Measurements from ENCODE around the gene CASD1. TPM values are rescaled to one million over a fixed set of nuclear protein-coding genes. Genes with fewer than 3 reads are reported as not detected.
A peak's percentile ranks its signal among the peaks of the same experiment; 100 is the strongest.

The CASD1 gene
- total and polyA plus RNA-seq, 2 donors, result 20.2 to 34.2 TPM

DNA sequence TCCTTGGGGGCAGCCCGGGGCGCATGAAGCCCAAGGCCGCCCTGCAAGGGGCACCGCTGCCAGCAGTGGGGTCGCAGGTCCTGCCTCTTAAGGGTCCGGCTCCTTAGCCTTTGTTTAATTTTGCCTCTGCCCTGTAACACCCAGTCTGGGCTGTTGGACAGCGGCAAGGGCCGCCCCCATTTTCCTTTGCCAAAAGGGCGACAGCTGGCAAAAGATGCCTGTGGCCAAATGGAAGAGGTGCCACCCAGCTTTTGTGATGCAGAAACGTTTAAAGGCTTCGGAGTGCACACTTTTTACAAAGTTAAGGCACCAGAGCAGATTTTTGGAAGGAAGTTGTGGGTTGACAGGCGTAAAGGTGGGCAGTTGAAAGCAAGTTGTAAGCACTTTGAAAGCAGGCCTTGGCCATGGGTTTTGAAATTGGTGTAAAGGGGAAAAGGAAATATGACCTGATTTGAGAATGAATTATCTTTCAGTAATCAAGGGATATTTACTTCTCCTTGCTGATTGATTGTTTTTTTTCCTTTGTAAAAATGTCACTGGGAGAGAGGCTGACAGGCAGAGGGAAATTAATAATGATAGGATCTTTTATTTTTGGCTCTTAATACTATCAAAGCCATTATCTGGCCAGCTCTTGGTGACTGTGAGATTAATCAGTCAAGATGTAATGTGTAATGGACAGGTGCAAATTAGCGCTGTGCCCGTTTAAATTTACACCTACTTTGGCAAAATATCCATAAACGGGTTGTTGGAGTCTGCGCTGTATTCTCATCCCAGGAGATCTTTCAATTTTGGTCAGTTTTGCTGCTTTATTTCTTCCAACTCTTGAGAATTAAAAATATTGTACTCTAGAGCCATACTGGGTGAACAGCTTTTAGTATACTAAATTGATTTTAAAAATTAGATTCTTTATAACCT, 1.2 kb downstream of the CASD1 start:
- Histone ChIP-seq H3K27me3 (ENCODE audit: control insufficient read depth in 2 of 2, insufficient read depth in 1 of 2, low read length in 1 of 2) (no peaks in the 10 kb centered on the region), H3K9me3 (ENCODE audit: control insufficient read depth in 2 of 2, insufficient read depth in 1 of 2, low read length in 1 of 2) (peaks cover 0 to 3% of the 10 kb centered on the region in 2 donors), H3K27ac (ENCODE audit: low read depth in 1 of 2, low read length in 1 of 2) (peak overlapping the region; percentile 89 to 90), H3K4me3 (ENCODE audit: low read length in 2 of 2) (peak overlapping the region; percentile 78 to 86), H3K36me3 (ENCODE audit: control insufficient read depth in 2 of 2, insufficient read depth in 2 of 2, low read length in 1 of 2) (no peaks in the 10 kb centered on the region), H3K4me1 (ENCODE audit: control insufficient read depth in 2 of 2, insufficient read depth in 2 of 2, low read length in 2 of 2) (peaks cover 11 to 18% of the 10 kb centered on the region in 2 donors)
- 21% methylated on average over 16 of the region's 16 CpGs for WGBS
- peak; percentile 31 to 80 (median 43) for DNase-seq (ENCODE audit: low read depth in 6 of 9, low spot score in 9 of 9)

DNA sequence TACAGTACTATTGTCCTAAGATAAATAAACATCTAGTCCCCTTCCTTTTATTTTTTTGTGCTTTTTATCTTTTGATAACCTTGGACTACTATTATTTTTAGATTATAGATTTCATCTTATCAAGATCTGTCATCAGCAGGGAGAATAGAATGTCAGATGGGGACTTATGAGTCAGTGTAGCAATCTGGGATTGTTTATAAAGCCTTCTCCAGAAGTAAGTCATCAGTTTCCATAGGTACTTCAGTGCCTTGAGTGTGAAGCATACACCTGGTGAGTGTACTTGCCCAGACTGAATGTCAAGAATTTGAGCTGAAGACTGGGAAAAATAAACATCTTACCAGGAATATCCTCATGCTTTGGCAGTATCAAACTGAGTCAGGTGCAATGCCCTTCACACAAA, 2.1 kb downstream of the CASD1 start:
- H3K27ac ChIP-seq (ENCODE audit: low read depth in 1 of 2, low read length in 1 of 2), result no peak overlapping the region
- DNase-seq (ENCODE audit: low read depth in 6 of 9, low spot score in 9 of 9), result no peak

DNA sequence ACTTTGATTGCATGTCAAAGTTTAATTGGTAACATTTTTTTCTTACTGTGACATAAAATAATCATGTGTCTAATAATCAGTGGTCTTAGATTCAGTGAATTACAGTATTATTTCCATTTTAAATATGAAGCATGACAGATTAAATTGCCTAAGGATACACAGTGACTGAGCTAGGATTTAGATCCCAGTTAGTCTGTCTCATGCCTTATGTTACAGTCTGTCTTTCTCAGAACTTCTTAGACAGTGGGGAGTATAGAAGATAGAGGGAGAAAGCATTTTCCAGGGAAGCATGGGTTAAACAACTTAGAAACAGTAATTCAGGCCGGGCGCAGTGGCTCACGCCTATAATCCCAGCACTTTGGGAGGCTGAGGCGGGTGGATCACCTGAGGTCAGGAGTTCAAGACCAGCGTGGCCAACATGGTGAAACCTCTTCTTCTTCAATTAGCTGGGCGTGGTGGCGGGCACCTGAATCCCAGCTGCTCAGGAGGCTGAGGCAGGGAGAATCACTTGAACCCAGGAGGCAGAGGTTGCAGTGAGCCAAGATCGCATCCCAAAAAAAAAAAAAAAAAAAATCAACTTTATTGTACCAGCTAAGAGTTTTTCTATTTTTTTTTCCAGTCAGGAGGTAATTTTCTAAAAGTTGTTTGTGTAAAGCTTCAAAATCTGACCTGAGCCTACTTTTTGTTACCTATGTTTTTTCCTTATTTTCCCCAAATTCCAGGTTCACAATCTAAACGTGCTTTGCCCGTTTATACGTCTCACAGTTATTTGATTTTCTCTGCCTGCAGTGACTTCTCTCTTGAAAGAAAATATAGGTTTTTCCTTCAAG, 3.3 kb downstream of the CASD1 start:
- H3K27ac ChIP-seq (ENCODE audit: low read depth in 1 of 2, low read length in 1 of 2), result no peak overlapping the region
- no peak for DNase-seq (ENCODE audit: low read depth in 6 of 9, low spot score in 9 of 9)
- no peaks in the 10 kb centered on the region for H3K27me3 ChIP-seq (ENCODE audit: control insufficient read depth in 2 of 2, insufficient read depth in 1 of 2, low read length in 1 of 2)
- H3K4me3 ChIP-seq (ENCODE audit: low read length in 2 of 2), result no peak overlapping the region
- H3K4me1 ChIP-seq (ENCODE audit: control insufficient read depth in 2 of 2, insufficient read depth in 2 of 2, low read length in 2 of 2), result peaks cover 11 to 18% of the 10 kb centered on the region in 2 donors
- H3K36me3 ChIP-seq (ENCODE audit: control insufficient read depth in 2 of 2, insufficient read depth in 2 of 2, low read length in 1 of 2), result peaks cover 0 to 5% of the 10 kb centered on the region in 2 donors
- H3K9me3 ChIP-seq (ENCODE audit: control insufficient read depth in 2 of 2, insufficient read depth in 1 of 2, low read length in 1 of 2), result peaks cover 0 to 3% of the 10 kb centered on the region in 2 donors
- WGBS, result 97% methylated on average over 11 of the region's 11 CpGs

More for the DNA sequence above, 2.1 kb downstream of the CASD1 start:
- peaks cover 11 to 18% of the 10 kb centered on the region in 2 donors for H3K4me1 ChIP-seq (ENCODE audit: control insufficient read depth in 2 of 2, insufficient read depth in 2 of 2, low read length in 2 of 2)
- H3K9me3 ChIP-seq (ENCODE audit: control insufficient read depth in 2 of 2, insufficient read depth in 1 of 2, low read length in 1 of 2), result peaks cover 0 to 3% of the 10 kb centered on the region in 2 donors
- no peaks in the 10 kb centered on the region for H3K27me3 ChIP-seq (ENCODE audit: control insufficient read depth in 2 of 2, insufficient read depth in 1 of 2, low read length in 1 of 2)
- H3K4me3 ChIP-seq (ENCODE audit: low read length in 2 of 2), result no peak overlapping the region
- no peaks in the 10 kb centered on the region for H3K36me3 ChIP-seq (ENCODE audit: control insufficient read depth in 2 of 2, insufficient read depth in 2 of 2, low read length in 1 of 2)

DNA sequence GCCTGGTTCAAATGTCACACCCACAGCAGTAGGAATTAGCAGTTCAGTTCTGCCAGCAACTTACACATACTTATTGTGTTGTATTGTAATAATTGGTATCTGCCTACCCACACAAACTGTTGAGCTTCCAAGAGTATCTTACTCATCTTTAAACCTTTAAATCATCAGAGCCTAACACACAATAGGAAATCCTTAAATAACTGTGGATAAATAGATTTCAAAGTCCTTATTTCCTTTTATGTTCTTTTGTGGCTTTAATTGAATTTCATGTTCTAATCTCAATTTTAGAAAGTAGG, 3.9 kb downstream of the CASD1 start:
- no peak overlapping the region for H3K27ac ChIP-seq (ENCODE audit: low read depth in 1 of 2, low read length in 1 of 2)
- no peak overlapping the region for H3K4me3 ChIP-seq (ENCODE audit: low read length in 2 of 2)
- no peaks in the 10 kb centered on the region for H3K27me3 ChIP-seq (ENCODE audit: control insufficient read depth in 2 of 2, insufficient read depth in 1 of 2, low read length in 1 of 2)
- peaks cover 0 to 3% of the 10 kb centered on the region in 2 donors for H3K9me3 ChIP-seq (ENCODE audit: control insufficient read depth in 2 of 2, insufficient read depth in 1 of 2, low read length in 1 of 2)
- peaks cover 0 to 6% of the 10 kb centered on the region in 2 donors for H3K36me3 ChIP-seq (ENCODE audit: control insufficient read depth in 2 of 2, insufficient read depth in 2 of 2, low read length in 1 of 2)
- DNase-seq (ENCODE audit: low read depth in 6 of 9, low spot score in 9 of 9), result no peak
- peaks cover 11 to 18% of the 10 kb centered on the region in 2 donors for H3K4me1 ChIP-seq (ENCODE audit: control insufficient read depth in 2 of 2, insufficient read depth in 2 of 2, low read length in 2 of 2)

DNA sequence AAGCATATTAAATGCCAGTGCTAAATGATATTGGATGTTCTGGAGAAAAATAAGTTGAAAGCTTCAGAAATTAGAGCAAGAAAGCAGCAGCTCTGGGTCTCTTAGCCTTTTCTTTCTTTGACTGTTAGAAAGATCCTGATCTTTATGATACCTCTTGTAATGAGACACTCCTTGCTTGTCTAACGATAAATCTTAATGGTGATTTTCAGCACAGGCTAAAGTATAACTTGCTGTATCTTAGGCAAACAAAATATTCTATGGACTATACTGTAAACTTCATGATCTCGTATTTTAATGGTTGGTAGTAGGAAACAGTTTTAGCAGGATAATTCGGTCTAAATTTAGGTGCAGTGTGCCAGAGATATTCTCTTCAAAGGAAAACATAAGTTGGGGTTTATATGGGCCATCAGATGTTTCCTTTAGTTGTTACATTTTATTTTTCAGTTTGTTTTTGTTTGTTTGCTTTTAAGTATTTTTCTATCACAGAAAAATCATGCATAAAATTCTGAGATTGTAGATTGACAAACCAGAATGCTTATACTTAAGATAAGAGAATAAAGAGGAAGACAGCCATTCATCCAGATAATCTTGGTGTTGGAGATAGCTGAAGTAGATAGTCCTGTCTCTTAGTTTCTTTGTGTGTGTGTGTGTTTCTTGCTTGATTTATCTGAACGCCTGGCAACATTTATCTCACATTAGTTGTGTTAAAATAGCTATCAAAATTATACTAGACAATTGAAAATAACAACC, 4.7 kb downstream of the CASD1 start:
- no peak for DNase-seq (ENCODE audit: low read depth in 6 of 9, low spot score in 9 of 9)
- peaks cover 0 to 1% of the 10 kb centered on the region in 2 donors for H3K9me3 ChIP-seq (ENCODE audit: control insufficient read depth in 2 of 2, insufficient read depth in 1 of 2, low read length in 1 of 2)
- H3K27me3 ChIP-seq (ENCODE audit: control insufficient read depth in 2 of 2, insufficient read depth in 1 of 2, low read length in 1 of 2), result no peaks in the 10 kb centered on the region
- no peak overlapping the region for H3K27ac ChIP-seq (ENCODE audit: low read depth in 1 of 2, low read length in 1 of 2)
- H3K36me3 ChIP-seq (ENCODE audit: control insufficient read depth in 2 of 2, insufficient read depth in 2 of 2, low read length in 1 of 2), result peaks cover 0 to 6% of the 10 kb centered on the region in 2 donors
- WGBS, result 89% methylated on average over 4 of the region's 4 CpGs
- no peak overlapping the region for H3K4me3 ChIP-seq (ENCODE audit: low read length in 2 of 2)
- peaks cover 7 to 13% of the 10 kb centered on the region in 2 donors for H3K4me1 ChIP-seq (ENCODE audit: control insufficient read depth in 2 of 2, insufficient read depth in 2 of 2, low read length in 2 of 2)

DNA sequence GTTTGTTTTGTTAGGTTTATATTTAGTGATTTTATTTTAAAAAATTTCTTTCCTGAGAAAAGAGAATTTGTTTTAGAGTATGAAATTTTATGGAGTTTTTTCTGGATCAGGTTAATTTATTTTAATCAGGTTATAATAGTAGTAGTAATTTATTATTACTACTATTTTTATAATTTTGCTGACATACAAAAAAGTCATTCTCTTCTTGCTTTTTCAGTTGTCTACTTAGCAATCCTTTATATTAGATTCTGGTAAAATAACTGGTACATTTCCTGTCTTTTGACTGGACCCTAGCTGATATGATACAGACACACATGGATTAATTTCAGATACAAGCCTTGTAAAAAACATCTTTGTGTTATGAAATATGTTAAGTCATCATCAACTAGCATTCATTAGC, 5.3 kb downstream of the CASD1 start:
- peaks cover 7 to 12% of the 10 kb centered on the region in 2 donors for H3K4me1 ChIP-seq (ENCODE audit: control insufficient read depth in 2 of 2, insufficient read depth in 2 of 2, low read length in 2 of 2)
- H3K27me3 ChIP-seq (ENCODE audit: control insufficient read depth in 2 of 2, insufficient read depth in 1 of 2, low read length in 1 of 2), result no peaks in the 10 kb centered on the region
- no peak for DNase-seq (ENCODE audit: low read depth in 6 of 9, low spot score in 9 of 9)
- H3K4me3 ChIP-seq (ENCODE audit: low read length in 2 of 2), result no peak overlapping the region
- H3K27ac ChIP-seq (ENCODE audit: low read depth in 1 of 2, low read length in 1 of 2), result no peak overlapping the region
- H3K36me3 ChIP-seq (ENCODE audit: control insufficient read depth in 2 of 2, insufficient read depth in 2 of 2, low read length in 1 of 2), result peaks cover 0 to 6% of the 10 kb centered on the region in 2 donors
- H3K9me3 ChIP-seq (ENCODE audit: control insufficient read depth in 2 of 2, insufficient read depth in 1 of 2, low read length in 1 of 2), result no peaks in the 10 kb centered on the region

DNA sequence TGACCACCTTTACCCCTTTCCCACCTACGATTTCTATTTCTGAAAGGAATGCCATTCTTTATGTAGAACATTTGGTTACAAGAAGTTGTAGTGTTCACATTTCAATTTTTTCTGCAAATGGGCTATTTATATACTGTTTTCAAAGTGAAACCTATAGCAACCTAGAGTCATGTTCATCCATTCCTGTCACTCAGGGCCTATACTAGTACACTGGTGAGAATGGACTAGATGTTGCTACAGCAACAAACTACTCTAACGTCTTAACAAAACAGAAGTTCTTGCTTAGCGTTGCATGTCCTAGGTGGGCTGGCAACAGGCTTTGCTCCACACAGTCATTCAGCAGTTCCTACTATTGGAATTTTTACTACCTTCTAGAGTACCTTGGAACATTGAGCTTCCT, 16.3 kb downstream of the CASD1 start:
- Histone ChIP-seq H3K36me3 (ENCODE audit: control insufficient read depth in 2 of 2, insufficient read depth in 2 of 2, low read length in 1 of 2) (peaks cover 0 to 19% of the 10 kb centered on the region in 2 donors), H3K4me3 (ENCODE audit: low read length in 2 of 2) (no peak overlapping the region), H3K4me1 (ENCODE audit: control insufficient read depth in 2 of 2, insufficient read depth in 2 of 2, low read length in 2 of 2) (no peaks in the 10 kb centered on the region), H3K27ac (ENCODE audit: low read depth in 1 of 2, low read length in 1 of 2) (no peak overlapping the region), H3K27me3 (ENCODE audit: control insufficient read depth in 2 of 2, insufficient read depth in 1 of 2, low read length in 1 of 2) (no peaks in the 10 kb centered on the region), H3K9me3 (ENCODE audit: control insufficient read depth in 2 of 2, insufficient read depth in 1 of 2, low read length in 1 of 2) (no peaks in the 10 kb centered on the region)
- whole genome bisulfite sequencing, result 99% methylated on average over 3 of the region's 3 CpGs
- DNase-seq (ENCODE audit: low read depth in 6 of 9, low spot score in 9 of 9), result no peak

DNA sequence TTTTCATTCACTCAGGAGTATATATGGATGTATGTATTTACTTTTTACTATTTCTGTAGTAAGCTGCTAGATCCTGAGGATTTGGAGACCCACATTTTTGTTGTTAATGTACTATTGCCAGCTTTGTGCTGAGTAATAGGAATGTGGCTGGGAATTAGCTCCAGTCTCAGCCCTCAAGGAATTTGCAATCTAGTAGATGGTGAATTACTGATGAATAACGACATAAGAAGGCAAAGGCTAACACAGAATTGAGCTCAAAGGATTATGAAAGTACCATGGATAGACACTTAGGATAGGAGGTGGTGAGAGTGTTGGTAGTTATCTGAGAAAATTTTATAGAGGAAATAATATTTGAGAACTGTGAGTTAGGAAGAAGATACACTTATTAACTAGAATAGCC, 19.9 kb downstream of the CASD1 start:
- 93% methylated on average over 1 of the region's 1 CpG for WGBS
- H3K36me3 ChIP-seq (ENCODE audit: control insufficient read depth in 2 of 2, insufficient read depth in 2 of 2, low read length in 1 of 2), result peaks cover 0 to 20% of the 10 kb centered on the region in 2 donors
- no peak overlapping the region for H3K4me3 ChIP-seq (ENCODE audit: low read length in 2 of 2)
- H3K27ac ChIP-seq (ENCODE audit: low read depth in 1 of 2, low read length in 1 of 2), result no peak overlapping the region
- no peaks in the 10 kb centered on the region for H3K4me1 ChIP-seq (ENCODE audit: control insufficient read depth in 2 of 2, insufficient read depth in 2 of 2, low read length in 2 of 2)
- H3K9me3 ChIP-seq (ENCODE audit: control insufficient read depth in 2 of 2, insufficient read depth in 1 of 2, low read length in 1 of 2), result no peaks in the 10 kb centered on the region
- no peaks in the 10 kb centered on the region for H3K27me3 ChIP-seq (ENCODE audit: control insufficient read depth in 2 of 2, insufficient read depth in 1 of 2, low read length in 1 of 2)
- DNase-seq (ENCODE audit: low read depth in 6 of 9, low spot score in 9 of 9), result no peak

All from thymus (tissue), 11 donors.